Measurements from ENCODE around the gene IQSEC3. TPM values are rescaled to one million over a fixed set of nuclear protein-coding genes. Genes with fewer than 3 reads are reported as not detected.

IQSEC3 gene
- total RNA-seq, 1 experiment from 2014 or later = not detected

DNA sequence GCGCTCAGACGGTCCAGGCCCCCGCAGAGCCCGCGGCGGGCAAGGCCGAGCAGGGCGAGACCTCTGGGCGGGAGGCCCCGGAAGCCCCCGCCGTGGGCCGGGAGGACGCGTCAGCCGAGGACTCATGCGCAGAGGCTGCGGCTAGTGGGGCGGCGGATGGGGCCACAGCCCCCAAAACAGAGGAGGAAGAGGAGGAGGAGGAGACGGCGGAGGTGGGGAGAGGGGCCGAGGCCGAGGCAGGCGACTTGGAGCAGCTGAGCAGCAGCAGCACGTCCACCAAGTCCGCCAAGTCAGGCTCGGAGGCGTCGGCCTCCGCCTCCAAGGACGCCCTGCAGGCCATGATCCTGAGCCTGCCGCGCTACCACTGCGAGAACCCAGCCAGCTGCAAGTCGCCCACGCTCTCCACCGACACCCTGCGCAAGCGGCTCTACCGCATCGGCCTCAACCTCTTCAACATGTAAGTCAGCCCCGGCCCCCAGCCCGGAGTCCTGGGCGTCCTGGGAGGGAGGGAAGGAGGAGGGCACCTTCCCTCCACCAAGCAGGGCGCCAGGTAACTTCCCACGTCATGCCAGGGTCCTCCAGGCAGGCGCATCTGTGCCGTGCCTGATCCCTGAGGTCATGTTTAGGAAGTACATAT is 72.4 kb downstream of the IQSEC3 start:
- Histone ChIP-seq H3K27ac (no peak overlapping the region), H3K36me3 (no peaks in the 10 kb centered on the region), H3K4me1 (replicated peaks) (no peaks in the 10 kb centered on the region), H3K9me3 (replicated peaks) (no peaks in the 10 kb centered on the region), H3K27me3 (replicated peaks) (peaks cover 70% of the 10 kb centered on the region), H3K4me3 (no peak overlapping the region)
- no peak for DNase-seq (ENCODE audit: low read depth in 1 of 2, low spot score in 2 of 2)

DNA sequence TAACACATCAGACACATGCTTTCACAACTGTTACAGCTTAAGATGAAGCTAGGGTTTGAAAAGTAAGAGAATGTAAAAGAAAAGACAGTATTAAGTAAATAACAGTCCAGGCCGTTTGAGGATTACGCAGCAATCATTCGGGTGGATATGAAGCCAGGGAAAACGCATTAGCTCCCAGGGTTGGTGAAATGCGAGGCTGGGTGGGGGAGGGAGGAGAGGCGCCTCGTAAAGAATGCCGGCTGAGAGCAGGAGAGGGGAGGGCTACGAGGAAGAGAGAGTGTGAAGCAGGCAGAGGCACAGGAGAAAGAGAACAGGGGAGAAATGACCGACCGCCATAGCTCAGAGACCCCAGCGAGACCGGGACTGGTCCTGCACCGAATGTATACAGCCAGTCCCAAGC is 73.0 kb downstream of the IQSEC3 start:
- Histone ChIP-seq H3K27ac (no peak overlapping the region), H3K4me3 (no peak overlapping the region), H3K4me1 (replicated peaks) (no peaks in the 10 kb centered on the region), H3K9me3 (replicated peaks) (no peaks in the 10 kb centered on the region), H3K36me3 (no peaks in the 10 kb centered on the region), H3K27me3 (replicated peaks) (peaks cover 72% of the 10 kb centered on the region)
- DNase-seq (ENCODE audit: low read depth in 1 of 2, low spot score in 2 of 2) = no peak

DNA sequence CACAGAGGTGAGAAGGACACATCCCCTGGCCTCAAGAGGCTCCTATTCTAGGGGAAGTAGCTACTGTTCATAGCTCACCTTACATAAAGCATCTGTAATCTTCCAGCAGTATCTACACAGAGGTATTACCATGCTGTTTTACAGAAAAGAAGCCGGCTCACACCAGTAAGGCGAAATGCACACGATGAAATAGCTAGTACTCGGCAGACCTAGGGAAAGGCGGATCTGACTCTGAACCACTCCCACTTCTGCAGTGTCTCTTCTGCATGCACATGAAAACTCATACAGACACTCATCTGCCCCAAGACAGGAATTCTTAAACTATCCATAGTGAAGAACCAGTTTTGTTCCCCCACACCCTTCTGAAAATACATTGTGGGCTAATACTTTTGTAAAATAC is 73.6 kb downstream of the IQSEC3 start:
- Histone ChIP-seq H3K27me3 (replicated peaks) (peaks cover 76% of the 10 kb centered on the region), H3K9me3 (replicated peaks) (no peaks in the 10 kb centered on the region), H3K36me3 (no peaks in the 10 kb centered on the region), H3K4me3 (no peak overlapping the region), H3K27ac (no peak overlapping the region), H3K4me1 (replicated peaks) (no peaks in the 10 kb centered on the region)
- DNase-seq (ENCODE audit: low read depth in 1 of 2, low spot score in 2 of 2) = no peak

DNA sequence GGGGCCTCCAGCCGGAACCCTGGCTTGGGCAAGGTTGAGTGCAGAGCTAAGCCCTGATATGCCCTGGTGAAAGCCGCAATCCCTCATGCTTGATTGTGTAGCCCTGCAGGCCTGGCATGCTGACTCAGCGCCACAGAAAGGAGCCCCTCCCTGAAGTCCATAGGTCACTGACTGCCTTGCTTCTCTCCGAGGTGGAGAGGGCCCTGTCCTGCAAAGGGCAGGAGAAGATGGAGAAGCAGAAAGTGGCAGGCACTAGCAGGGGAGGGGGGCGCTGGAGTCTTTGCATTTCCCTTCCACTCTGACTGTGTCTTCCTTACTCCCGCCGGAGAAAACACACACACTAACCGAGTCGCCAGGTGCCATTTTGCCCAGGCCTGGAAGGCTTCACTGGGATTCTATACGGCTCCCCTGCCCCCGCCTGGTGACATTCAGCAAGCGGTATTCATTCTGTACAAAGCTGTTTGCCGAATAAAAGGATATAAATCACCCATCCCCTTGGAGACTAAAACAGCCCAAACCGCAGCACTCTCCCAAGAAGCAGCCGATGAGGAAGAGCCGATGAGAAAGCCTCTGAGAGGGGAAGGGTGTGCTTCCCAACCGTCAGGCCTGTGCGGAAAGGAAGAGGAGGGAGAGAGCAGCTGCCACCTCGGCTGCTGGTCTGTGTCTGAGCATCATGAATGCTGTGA is 77.5 kb downstream of the IQSEC3 start:
- Histone ChIP-seq H3K4me3 (no peak overlapping the region), H3K4me1 (replicated peaks) (no peaks in the 10 kb centered on the region), H3K27ac (no peak overlapping the region), H3K36me3 (no peaks in the 10 kb centered on the region), H3K27me3 (replicated peaks) (peaks cover 75% of the 10 kb centered on the region), H3K9me3 (replicated peaks) (no peaks in the 10 kb centered on the region; the same call in 1 of the 2 replicates)
- no peak for DNase-seq (ENCODE audit: low read depth in 1 of 2, low spot score in 2 of 2)

DNA sequence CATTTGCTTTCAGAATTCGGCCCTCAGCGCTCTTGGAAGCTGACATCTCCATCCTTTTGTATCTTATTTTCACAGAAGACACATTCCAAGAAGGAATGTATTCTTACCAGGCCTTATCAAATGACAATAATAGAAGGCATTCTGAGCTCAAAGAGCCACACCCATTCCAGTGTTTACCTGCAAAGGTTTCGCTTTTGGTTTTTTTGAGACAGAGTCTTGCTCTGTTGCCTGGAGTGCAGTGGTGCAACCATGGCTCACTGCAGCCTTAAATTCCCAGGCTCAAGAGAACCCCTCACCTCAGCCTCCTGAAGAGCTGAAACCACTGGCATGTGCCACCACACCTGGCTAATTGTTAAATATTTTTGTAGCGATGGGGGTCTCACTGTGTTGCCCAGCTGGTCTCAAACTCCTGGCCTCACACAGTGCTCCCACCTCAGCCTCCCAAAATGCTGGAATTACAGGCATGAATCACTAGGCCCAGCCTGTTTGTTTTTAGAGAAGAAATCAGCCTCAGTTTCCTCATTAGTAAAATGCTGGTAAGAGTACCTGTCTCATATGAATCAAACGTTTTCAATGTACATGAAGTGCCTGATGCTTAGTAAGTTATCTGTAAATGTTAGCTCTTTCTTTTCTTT is 78.2 kb downstream of the IQSEC3 start:
- Histone ChIP-seq H3K4me1 (replicated peaks) (no peaks in the 10 kb centered on the region), H3K9me3 (replicated peaks) (no peaks in the 10 kb centered on the region; the same call in 1 of the 2 replicates), H3K4me3 (no peak overlapping the region), H3K27me3 (replicated peaks) (peaks cover 74% of the 10 kb centered on the region), H3K27ac (no peak overlapping the region), H3K36me3 (no peaks in the 10 kb centered on the region)
- no peak for DNase-seq (ENCODE audit: low read depth in 1 of 2, low spot score in 2 of 2)

DNA sequence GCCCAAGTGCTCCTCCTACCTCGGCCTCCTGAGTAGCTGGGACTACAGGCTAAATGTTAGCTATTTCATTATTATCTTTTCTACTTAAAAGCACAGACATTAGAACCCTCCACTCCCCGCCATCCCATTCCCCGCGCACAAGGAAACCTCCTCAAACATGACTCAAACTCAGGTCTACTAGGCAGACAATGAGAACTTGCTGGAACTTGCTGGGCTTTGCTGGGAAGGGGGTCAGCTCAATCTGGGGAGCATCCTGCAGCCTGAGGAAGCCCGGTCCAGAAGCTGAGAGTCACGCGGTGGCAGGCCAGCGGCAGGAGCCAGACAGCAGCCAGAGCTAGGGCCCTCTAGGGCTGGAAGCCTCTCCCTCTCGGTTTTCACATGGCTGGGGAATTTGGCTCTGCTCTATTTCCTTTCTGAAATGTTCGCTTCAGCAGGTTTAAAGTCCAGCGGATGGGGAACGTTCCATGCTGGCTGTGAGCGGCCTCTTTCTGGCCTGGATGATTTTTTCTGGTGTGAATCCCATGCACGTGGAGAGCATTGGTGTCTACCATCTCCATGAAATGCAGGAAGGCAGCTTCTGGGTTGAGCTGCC is 78.9 kb downstream of the IQSEC3 start:
- H3K27ac ChIP-seq = no peak overlapping the region

DNA sequence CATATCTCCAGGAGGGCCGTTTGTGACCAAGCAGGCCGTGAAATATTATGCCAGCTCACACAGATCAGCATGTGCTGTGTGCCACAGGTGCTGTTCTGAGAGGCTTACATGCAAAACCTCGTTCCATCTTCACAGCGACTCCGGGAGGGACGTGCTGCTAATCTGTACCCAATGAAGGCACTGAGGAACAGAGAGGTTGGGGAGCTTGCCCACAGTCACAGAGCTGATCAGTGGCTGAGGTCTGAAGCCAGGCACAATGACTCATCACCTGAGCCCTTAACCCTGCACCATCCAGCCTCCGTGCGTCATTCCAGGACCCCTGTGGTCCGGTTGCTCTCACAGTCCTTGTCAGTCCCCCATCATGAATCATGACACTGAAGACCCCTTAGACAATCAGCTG is 80.7 kb downstream of the IQSEC3 start:
- Histone ChIP-seq H3K27ac (no peak overlapping the region), H3K27me3 (replicated peaks) (peaks cover 64% of the 10 kb centered on the region), H3K4me1 (replicated peaks) (no peaks in the 10 kb centered on the region), H3K4me3 (no peak overlapping the region), H3K9me3 (replicated peaks) (no peaks in the 10 kb centered on the region; the same call in 1 of the 2 replicates), H3K36me3 (no peaks in the 10 kb centered on the region)
- DNase-seq (ENCODE audit: low read depth in 1 of 2, low spot score in 2 of 2) = no peak

More for the DNA sequence above, 78.9 kb downstream of the IQSEC3 start:
- Histone ChIP-seq H3K27me3 (replicated peaks) (peaks cover 73% of the 10 kb centered on the region), H3K4me1 (replicated peaks) (no peaks in the 10 kb centered on the region), H3K36me3 (no peaks in the 10 kb centered on the region), H3K9me3 (replicated peaks) (no peaks in the 10 kb centered on the region; the same call in 1 of the 2 replicates), H3K4me3 (no peak overlapping the region)
- DNase-seq (ENCODE audit: low read depth in 1 of 2, low spot score in 2 of 2) = no peak

DNA sequence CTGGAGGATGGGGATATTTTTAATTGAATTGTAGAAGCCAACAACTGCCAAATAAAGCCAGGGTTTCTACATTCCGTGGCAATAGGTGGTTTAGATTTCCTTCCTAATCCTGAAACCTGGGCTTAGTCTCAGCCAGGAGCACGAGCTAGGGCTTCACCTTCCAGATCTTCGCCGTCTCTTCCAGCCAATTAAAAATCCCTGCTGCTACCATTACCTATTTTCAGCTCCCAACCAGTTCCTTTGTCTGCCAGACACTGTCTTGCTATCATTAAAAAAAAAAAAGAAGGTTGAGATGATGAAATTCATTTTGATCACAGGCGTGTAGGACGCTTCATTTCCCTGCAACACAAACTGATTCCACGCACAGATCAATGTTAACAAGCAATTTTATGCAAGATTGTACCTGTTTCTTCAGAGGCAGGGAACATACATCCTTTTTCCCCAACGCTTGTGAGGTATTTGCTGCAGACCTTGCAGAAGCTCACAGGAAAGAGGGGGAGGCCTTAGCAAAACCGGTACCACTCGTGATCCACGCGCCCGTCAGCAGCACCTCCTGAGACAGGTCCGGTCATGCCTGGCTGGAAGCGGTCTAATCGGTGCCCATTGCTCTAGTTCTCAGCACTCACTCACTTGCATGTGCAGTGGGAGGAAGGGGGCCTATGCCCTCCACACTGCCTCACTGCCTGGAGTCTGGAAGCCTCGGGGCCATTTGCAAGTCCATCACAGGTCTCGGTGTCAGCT is 82.3 kb downstream of the IQSEC3 start:
- H3K4me3 ChIP-seq = no peak overlapping the region
- no peaks in the 10 kb centered on the region for H3K4me1 ChIP-seq (replicated peaks)
- no peaks in the 10 kb centered on the region for H3K36me3 ChIP-seq
- H3K27me3 ChIP-seq (replicated peaks) = peaks cover 67% of the 10 kb centered on the region
- H3K9me3 ChIP-seq (replicated peaks) = no peaks in the 10 kb centered on the region; the same call in 1 of the 2 replicates
- DNase-seq (ENCODE audit: low read depth in 1 of 2, low spot score in 2 of 2) = no peak
- H3K27ac ChIP-seq = no peak overlapping the region

DNA sequence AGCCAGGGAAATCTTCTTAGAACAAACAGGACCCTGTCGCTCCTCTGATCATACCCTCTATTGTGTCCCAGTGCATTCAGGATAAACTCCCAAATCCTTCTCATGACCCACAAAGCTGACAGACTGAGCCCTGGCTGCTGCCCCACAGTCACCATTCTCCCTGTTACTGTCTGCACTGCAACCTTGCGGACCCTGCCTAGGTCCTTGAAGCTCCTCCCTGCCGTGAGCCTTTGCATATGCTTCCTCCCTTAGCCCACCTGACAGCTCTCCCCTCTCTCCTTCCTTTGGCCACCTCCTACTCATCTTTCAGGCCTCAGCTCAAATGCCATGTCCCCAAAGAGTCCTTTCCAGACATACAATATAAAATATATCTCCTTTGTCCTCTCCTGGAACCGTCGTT is 85.0 kb downstream of the IQSEC3 start:
- no peak for DNase-seq (ENCODE audit: low read depth in 1 of 2, low spot score in 2 of 2)
- H3K27ac ChIP-seq = no peak overlapping the region
- H3K36me3 ChIP-seq = no peaks in the 10 kb centered on the region
- H3K27me3 ChIP-seq (replicated peaks) = peaks cover 54% of the 10 kb centered on the region
- H3K4me3 ChIP-seq = no peak overlapping the region
- no peaks in the 10 kb centered on the region for H3K4me1 ChIP-seq (replicated peaks)
- H3K9me3 ChIP-seq (replicated peaks) = no peaks in the 10 kb centered on the region; the same call in 1 of the 2 replicates

DNA sequence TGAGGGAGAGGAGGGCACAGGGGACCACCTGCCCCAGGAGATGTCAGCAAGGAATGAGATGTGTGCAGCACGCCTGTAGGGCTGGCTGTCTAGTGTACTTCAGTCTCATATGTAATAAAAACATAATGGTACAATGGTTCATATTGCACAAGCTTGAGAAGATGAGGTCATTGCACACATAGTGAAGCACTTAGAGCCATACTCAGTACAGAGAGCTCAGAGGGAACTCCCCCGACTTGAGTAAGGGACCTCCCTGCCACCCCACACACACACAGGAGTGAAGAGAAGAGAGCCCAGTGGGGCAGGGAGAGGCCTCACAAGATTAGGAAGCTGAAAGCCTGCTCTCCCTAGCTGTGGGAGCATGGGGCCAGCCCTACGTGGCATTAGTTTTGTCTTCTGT is 85.9 kb downstream of the IQSEC3 start:
- Histone ChIP-seq H3K27me3 (replicated peaks) (peaks cover 53% of the 10 kb centered on the region), H3K36me3 (no peaks in the 10 kb centered on the region), H3K4me3 (no peak overlapping the region), H3K27ac (no peak overlapping the region), H3K4me1 (replicated peaks) (no peaks in the 10 kb centered on the region), H3K9me3 (replicated peaks) (no peaks in the 10 kb centered on the region; the same call in 1 of the 2 replicates)
- no peak for DNase-seq (ENCODE audit: low read depth in 1 of 2, low spot score in 2 of 2)

DNA sequence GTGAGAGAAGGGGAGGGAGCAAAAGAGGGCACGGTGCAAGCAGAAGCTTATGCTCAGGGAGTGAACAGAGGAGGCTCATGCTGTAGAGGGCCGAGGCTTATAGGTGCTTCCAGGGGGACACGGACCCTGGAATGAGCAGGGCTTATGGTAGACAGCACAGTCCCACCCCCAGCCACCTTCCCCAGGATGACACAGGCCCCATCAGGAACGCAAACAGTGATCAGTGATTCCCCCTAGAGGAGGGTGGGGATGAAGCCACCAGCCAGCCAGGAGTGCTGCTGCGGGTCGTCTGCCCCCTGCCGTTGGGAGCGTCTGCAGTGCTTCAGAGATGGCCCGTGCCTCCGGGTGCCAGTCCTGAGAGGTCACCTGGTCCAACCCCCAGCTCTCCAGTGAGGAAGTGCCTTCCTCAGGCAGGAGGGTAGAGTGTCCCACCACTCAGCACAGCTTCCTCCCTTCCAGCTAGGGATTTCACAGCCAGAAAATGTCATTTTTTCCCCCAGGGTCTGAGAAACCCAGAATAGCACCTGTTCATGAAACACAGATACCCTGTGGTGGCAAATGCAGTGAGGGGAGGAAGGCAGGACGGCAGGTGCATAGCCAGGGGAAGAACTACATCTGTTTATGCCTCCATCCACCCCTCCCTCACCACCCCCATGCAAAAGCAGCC is 86.6 kb downstream of the IQSEC3 start:
- no peaks in the 10 kb centered on the region for H3K9me3 ChIP-seq (replicated peaks)
- H3K36me3 ChIP-seq = no peaks in the 10 kb centered on the region
- H3K27me3 ChIP-seq (replicated peaks) = peaks cover 49% of the 10 kb centered on the region
- H3K4me1 ChIP-seq (replicated peaks) = no peaks in the 10 kb centered on the region
- H3K27ac ChIP-seq = no peak overlapping the region
- H3K4me3 ChIP-seq = no peak overlapping the region
- DNase-seq (ENCODE audit: low read depth in 1 of 2, low spot score in 2 of 2) = peak; percentile 25 to 66

DNA sequence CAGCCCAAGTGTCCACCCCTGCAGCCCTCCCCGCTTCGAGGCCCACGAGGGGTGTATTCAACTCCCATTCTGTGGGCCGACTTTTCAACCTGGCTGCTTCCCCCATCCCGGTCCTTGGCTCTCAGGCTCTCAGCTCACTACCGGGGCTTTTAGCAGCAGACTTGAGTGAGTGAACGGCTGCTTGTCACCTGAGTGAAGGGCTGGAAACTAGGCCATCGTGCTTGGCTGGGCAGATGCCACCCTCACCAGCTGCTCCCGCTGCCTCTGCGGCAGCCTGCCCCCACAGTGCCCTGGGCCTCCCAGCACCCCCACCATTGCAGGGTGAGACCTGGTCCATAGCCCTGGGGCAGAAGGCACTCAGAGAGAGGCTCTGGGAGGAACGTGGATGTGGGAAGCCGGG is 87.5 kb downstream of the IQSEC3 start:
- Histone ChIP-seq H3K27ac (no peak overlapping the region), H3K36me3 (no peaks in the 10 kb centered on the region), H3K4me3 (no peak overlapping the region), H3K9me3 (replicated peaks) (no peaks in the 10 kb centered on the region), H3K4me1 (replicated peaks) (no peaks in the 10 kb centered on the region), H3K27me3 (replicated peaks) (peaks cover 50% of the 10 kb centered on the region)
- no peak for DNase-seq (ENCODE audit: low read depth in 1 of 2, low spot score in 2 of 2)

DNA sequence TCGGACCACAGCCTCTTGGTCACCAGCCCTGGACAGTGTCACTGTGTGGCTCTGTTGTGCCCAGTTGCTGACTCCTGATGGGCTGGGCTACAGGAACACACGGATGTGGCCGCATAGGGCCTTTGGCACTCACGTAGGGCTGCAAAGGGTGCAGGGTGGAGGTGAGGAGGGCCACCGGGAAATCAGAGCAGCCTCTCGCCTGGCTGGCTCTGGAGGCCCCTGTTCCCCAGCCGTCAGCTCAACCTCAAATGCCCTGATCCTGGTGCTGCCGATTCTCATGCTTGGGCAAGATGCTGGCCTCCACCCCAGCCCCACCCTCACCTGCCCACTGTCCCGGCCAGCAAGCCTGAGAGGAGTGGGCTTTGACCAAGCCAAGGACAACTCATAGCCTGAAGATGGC is 88.4 kb downstream of the IQSEC3 start:
- Histone ChIP-seq H3K9me3 (replicated peaks) (no peaks in the 10 kb centered on the region), H3K4me1 (replicated peaks) (no peaks in the 10 kb centered on the region), H3K27ac (no peak overlapping the region), H3K4me3 (no peak overlapping the region), H3K27me3 (replicated peaks) (peaks cover 47% of the 10 kb centered on the region), H3K36me3 (no peaks in the 10 kb centered on the region)
- DNase-seq (ENCODE audit: low read depth in 1 of 2, low spot score in 2 of 2) = no peak
